Thyroid gland (tissue), 4 donors: Measurements from ENCODE around the gene JAKMIP2. TPM values are rescaled to one million over a fixed set of nuclear protein-coding genes. Genes with fewer than 3 reads are reported as not detected.

Experiments
- DNase-seq, 2 donors: peaks; one replicate each; pipeline ENCODE4 v3.0.0-alpha.2; 2019
- H3K27ac ChIP-seq, 3 donors: fragments of 200-600 bp; sonication (generic); 1 replicate in 2 of 3; 2 replicates in 1 of 3; pipeline ENCODE4 v1.5.1; 2016 to 2019; ENCODE audit warnings: mild to moderate bottlenecking in 1 of 3, moderate library complexity in 1 of 3
- H3K27me3 ChIP-seq: fragments of 200-600 bp; sonication (generic); one replicate; pipeline ENCODE4 v1.5.1; 2019
- H3K36me3 ChIP-seq, 2 donors: fragments of 200-600 bp; sonication (generic); one replicate each; pipeline ENCODE4 v1.5.1; 2016 to 2019
- H3K4me1 ChIP-seq, 2 donors: fragments of 200-600 bp; sonication (generic); one replicate each; pipeline ENCODE4 v1.5.1; 2017 to 2019
- H3K4me3 ChIP-seq, 3 donors: fragments of 200-600 bp; sonication (generic); replicated peaks in 1 of 3; 1 replicate in 2 of 3; 2 replicates in 1 of 3; pipeline ENCODE4 v1.5.1; 2016; ENCODE audit warnings: mild to moderate bottlenecking in 1 of 3
- H3K9me3 ChIP-seq: fragments of 200-600 bp; sonication (generic); one replicate; pipeline ENCODE4 v1.5.1; 2017
- CTCF ChIP-seq, 6 experiments: fragments of 200-600 bp in 3 of 6; fragments of 450-650 bp in 3 of 6; sonication (generic) in 3 of 6; IDR thresholded peaks; one replicate each; pipeline ENCODE4 v1.5.1; 2016 to 2019; ENCODE audit warnings: antibody characterized with exemption in 6 of 6, mild to moderate bottlenecking in 2 of 6, inconsistent platforms in 1 of 6, moderate library complexity in 1 of 6
- POLR2A ChIP-seq, 2 donors: fragments of 450-650 bp; IDR thresholded peaks; one replicate each; pipeline ENCODE4 v1.6.1; 2017; ENCODE audit warnings: antibody characterized with exemption in 2 of 2, mild to moderate bottlenecking in 2 of 2, moderate library complexity in 1 of 2
- WGBS, 2 donors: methylation state at CpG; one replicate each; pipeline ENCODE4 v1.1.5; 2017; 5-methylcytosine and 5-hydroxymethylcytosine counted together
- intact Hi-C: fragments of 100-400 bp; cut with DNase I; formaldehyde crosslinking; loops from one replicate; pipeline ENCODE4 v1.15.1; 2023
- total RNA-seq, 4 donors: library from RNA; depleted of rRNA; stranded (reverse); fragments of >200 nt; gene quantifications; one replicate each; pipeline ENCODE4 v1.2.3, GENCODE V29; 2016

JAKMIP2 gene
- total RNA-seq, 4 donors from 2014 or later, result under 0.01 to 0.75 (median 0.38) TPM

- intact Hi-C loops, result no loop called here
- WGBS, 2 donors, result 89 to 92% methylated on average over 2 of the region's 2 CpGs
- Histone ChIP-seq H3K36me3 (no peaks in the 10 kb centered on the region), H3K4me3 (no peak overlapping the region), H3K27me3 (no peaks in the 10 kb centered on the region), H3K4me1 (no peaks in the 10 kb centered on the region), H3K9me3 (no peaks in the 10 kb centered on the region), H3K27ac (no peak overlapping the region)
- DNase-seq, result no peak
- TF ChIP-seq POLR2A (IDR thresholded peaks at IDR 0.05), result no peak
- TF ChIP-seq CTCF (IDR thresholded peaks at IDR 0.05), result no peak
These were observed 107.4 kb downstream of the JAKMIP2 start for GRCh38 chr5:147675168-147675567.

- TF ChIP-seq CTCF (IDR thresholded peaks at IDR 0.05), result no peak
- TF ChIP-seq POLR2A (IDR thresholded peaks at IDR 0.05), result no peak
- intact Hi-C loops, result no loop called here
- no peaks in the 10 kb centered on the region for H3K9me3 ChIP-seq
- H3K36me3 ChIP-seq, result no peaks in the 10 kb centered on the region
- H3K4me3 ChIP-seq, result no peak overlapping the region
- H3K27ac ChIP-seq, result no peak overlapping the region
- no peak for DNase-seq
- no peaks in the 10 kb centered on the region for H3K4me1 ChIP-seq
- H3K27me3 ChIP-seq, result no peaks in the 10 kb centered on the region
- 85 to 86% methylated on average over 4 of the region's 4 CpGs for WGBS, 2 donors
These were observed 108.1 kb downstream of the JAKMIP2 start for GRCh38 chr5:147674411-147674810.

- TF ChIP-seq POLR2A (IDR thresholded peaks at IDR 0.05), result no peak
- no peak for TF ChIP-seq CTCF (IDR thresholded peaks at IDR 0.05)
- no peaks in the 10 kb centered on the region for H3K4me1 ChIP-seq
- no peak overlapping the region for H3K4me3 ChIP-seq
- no peak for DNase-seq
- H3K27me3 ChIP-seq, result no peaks in the 10 kb centered on the region
- intact Hi-C loops, result no loop called here
- no peaks in the 10 kb centered on the region for H3K36me3 ChIP-seq
- WGBS, 2 donors, result 71 to 74% methylated on average over 2 of the region's 2 CpGs
- no peaks in the 10 kb centered on the region for H3K9me3 ChIP-seq
- no peak overlapping the region for H3K27ac ChIP-seq
These were observed 108.7 kb downstream of the JAKMIP2 start for GRCh38 chr5:147673791-147674190.

- Histone ChIP-seq H3K9me3 (no peaks in the 10 kb centered on the region), H3K27me3 (no peaks in the 10 kb centered on the region), H3K36me3 (no peaks in the 10 kb centered on the region), H3K4me3 (no peak overlapping the region), H3K4me1 (no peaks in the 10 kb centered on the region), H3K27ac (no peak overlapping the region)
- TF ChIP-seq CTCF (IDR thresholded peaks at IDR 0.05) (no peak), POLR2A (IDR thresholded peaks at IDR 0.05) (no peak)
- 36 to 49% methylated on average over 3 of the region's 3 CpGs for WGBS, 2 donors
- intact Hi-C loops, result no loop called here
- no peak for DNase-seq
These were observed 109.3 kb downstream of the JAKMIP2 start for GRCh38 chr5:147673266-147673665.

GRCh38 chr5:147671365-147671764 is 111.2 kb downstream of the JAKMIP2 start:
- no peak for DNase-seq
- Histone ChIP-seq H3K36me3 (no peaks in the 10 kb centered on the region), H3K4me3 (no peak overlapping the region), H3K27ac (no peak overlapping the region), H3K27me3 (no peaks in the 10 kb centered on the region), H3K4me1 (no peaks in the 10 kb centered on the region), H3K9me3 (no peaks in the 10 kb centered on the region)
- WGBS, 2 donors, result 86 to 95% methylated on average over 6 of the region's 6 CpGs
- TF ChIP-seq CTCF (IDR thresholded peaks at IDR 0.05), result no peak
- no peak for TF ChIP-seq POLR2A (IDR thresholded peaks at IDR 0.05)
- intact Hi-C loops, result no loop called here
